Smooth muscle cell (in vitro differentiated cells): Measurements from ENCODE around the gene PHACTR1. TPM values are rescaled to one million over a fixed set of nuclear protein-coding genes. Genes with fewer than 3 reads are reported as not detected.

Experiments
- DNase-seq: peaks from one replicate; lab custom pipeline; 2025; ENCODE audit not compliant: unreplicated experiment; lab: John Stamatoyannopoulos, UW
- H2AFZ ChIP-seq: fragments of 200-600 bp; sonication (generic); 2 replicates; pipeline ENCODE4 v1.6.0; 2016; ENCODE audit warnings: antibody characterized with exemption, low read depth, mild to moderate bottlenecking
- H3F3A ChIP-seq: fragments of 200-600 bp; sonication (generic); 2 replicates; pipeline ENCODE4 v1.6.0; 2017; ENCODE audit warnings: antibody characterized with exemption, low read depth
- H3K27ac ChIP-seq: fragments of 200-600 bp; sonication (generic); 2 replicates; pipeline ENCODE4 v1.5.1; 2016; ENCODE audit warnings: low read depth, mild to moderate bottlenecking
- H3K27me3 ChIP-seq: fragments of 200-600 bp; sonication (generic); 2 replicates; pipeline ENCODE4 v1.6.1; 2016; ENCODE audit warnings: low read depth, mild to moderate bottlenecking
- H3K36me3 ChIP-seq: fragments of 200-600 bp; sonication (generic); 2 replicates; pipeline ENCODE4 v1.5.1; 2016; ENCODE audit warnings: low read depth
- H3K4me1 ChIP-seq: fragments of 200-600 bp; sonication (generic); 2 replicates; pipeline ENCODE4 v1.5.1; 2016; ENCODE audit warnings: low read depth
- H3K4me2 ChIP-seq: fragments of 200-600 bp; sonication (generic); 2 replicates; pipeline ENCODE4 v1.6.0; 2016; ENCODE audit warnings: mild to moderate bottlenecking
- H3K4me3 ChIP-seq: fragments of 200-600 bp; sonication (generic); 2 replicates; pipeline ENCODE4 v1.5.1; 2016; ENCODE audit warnings: mild to moderate bottlenecking
- H3K79me2 ChIP-seq: fragments of 200-600 bp; sonication (generic); 2 replicates; pipeline ENCODE4 v1.6.0; 2016; ENCODE audit warnings: low read depth, mild to moderate bottlenecking
- H3K9ac ChIP-seq: fragments of 200-600 bp; sonication (generic); 2 replicates; pipeline ENCODE4 v1.6.0; 2016; ENCODE audit warnings: low read depth
- H3K9me3 ChIP-seq: fragments of 200-600 bp; sonication (generic); replicated peaks from 2 replicates; pipeline ENCODE4 v1.5.1; 2016; ENCODE audit warnings: low read depth
- H4K20me1 ChIP-seq: fragments of 200-600 bp; sonication (generic); 2 replicates; pipeline ENCODE4 v1.6.0; 2016; ENCODE audit warnings: low read depth
- CTCF ChIP-seq: fragments of 200-600 bp; sonication (generic); IDR thresholded peaks from 2 replicates; pipeline ENCODE4 v1.5.1; 2017; ENCODE audit warnings: borderline replicate concordance, mild to moderate bottlenecking, antibody characterized with exemption; ENCODE audit not compliant: insufficient read depth, poor library complexity, severe bottlenecking
- WGBS: methylation state at CpG from one replicate; pipeline ENCODE4 v1.1.7; 2016; ENCODE audit warnings: low lambda C conversion rate; 5-methylcytosine and 5-hydroxymethylcytosine counted together
- polyA plus RNA-seq: library from polyadenylated mRNA; unstranded; fragments of >200 nt; fragmentation: Nextera tagmentation; extraction: Ambion mirVana; gene quantifications from 2 replicates; pipeline ENCODE4 v1.2.1, GENCODE V29; 2016
- total RNA-seq: library from RNA; depleted of rRNA; stranded (reverse); fragments of >200 nt; gene quantifications from 2 replicates; pipeline ENCODE4 v1.2.3, GENCODE V29; 2014

PHACTR1 gene
- total and polyA plus RNA-seq, 2 experiments from 2014 or later: 0.09 to 0.67 TPM

GRCh38 chr6:13027207-13027606 lies 310.6 kb downstream of the PHACTR1 start:
- Histone ChIP-seq H3K4me2 (no peak overlapping the region), H3K27me3 (peaks cover 38% of the 10 kb centered on the region), H4K20me1 (no peaks in the 10 kb centered on the region), H3K36me3 (no peaks in the 10 kb centered on the region), H3K4me1 (no peaks in the 10 kb centered on the region), H3K9me3 (no peaks in the 10 kb centered on the region), H2AFZ (no peak overlapping the region), H3F3A (no peaks in the 10 kb centered on the region), H3K27ac (no peak overlapping the region), H3K9ac (no peak overlapping the region), H3K4me3 (no peak overlapping the region), H3K79me2 (no peaks in the 10 kb centered on the region)
- 84% methylated on average over 2 of the region's 2 CpGs for WGBS
- TF ChIP-seq CTCF: no peak
- no peak for DNase-seq

- no peak overlapping the region for H3K4me3 ChIP-seq
- H3K9ac ChIP-seq: no peak overlapping the region
- no peak for DNase-seq
- H3K9me3 ChIP-seq: no peaks in the 10 kb centered on the region
- no peak for TF ChIP-seq CTCF
- peaks cover 38% of the 10 kb centered on the region for H3K27me3 ChIP-seq
- no peaks in the 10 kb centered on the region for H3K4me1 ChIP-seq
- H2AFZ ChIP-seq: no peak overlapping the region
- H3K79me2 ChIP-seq: no peaks in the 10 kb centered on the region
- no peaks in the 10 kb centered on the region for H3F3A ChIP-seq
- no peaks in the 10 kb centered on the region for H3K36me3 ChIP-seq
- no peak overlapping the region for H3K4me2 ChIP-seq
- no peak overlapping the region for H3K27ac ChIP-seq
- WGBS: 41% methylated on average over 3 of the region's 3 CpGs
- no peaks in the 10 kb centered on the region for H4K20me1 ChIP-seq
Observed at GRCh38 chr6:13030396-13030795, 313.8 kb downstream of the PHACTR1 start.

GRCh38 chr6:13032566-13032965 lies 316.0 kb downstream of the PHACTR1 start:
- Histone ChIP-seq H3K79me2 (no peaks in the 10 kb centered on the region), H3K4me3 (no peak overlapping the region), H3K9me3 (no peaks in the 10 kb centered on the region), H3K4me1 (no peaks in the 10 kb centered on the region), H3K27ac (no peak overlapping the region), H3K27me3 (peaks cover 21% of the 10 kb centered on the region), H3K9ac (no peak overlapping the region), H4K20me1 (no peaks in the 10 kb centered on the region), H3K4me2 (no peak overlapping the region), H3K36me3 (no peaks in the 10 kb centered on the region), H3F3A (no peaks in the 10 kb centered on the region), H2AFZ (no peak overlapping the region)
- TF ChIP-seq CTCF: no peak
- no peak for DNase-seq
- WGBS: 86% methylated on average over 6 of the region's 6 CpGs

GRCh38 chr6:13033145-13033544 lies 316.6 kb downstream of the PHACTR1 start:
- TF ChIP-seq CTCF: no peak
- 92% methylated on average over 1 of the region's 1 CpG for WGBS
- Histone ChIP-seq H3K9me3 (no peaks in the 10 kb centered on the region), H2AFZ (no peak overlapping the region), H3K4me2 (no peak overlapping the region), H3K79me2 (no peaks in the 10 kb centered on the region), H3K9ac (no peak overlapping the region), H4K20me1 (no peaks in the 10 kb centered on the region), H3K36me3 (no peaks in the 10 kb centered on the region), H3K4me1 (no peaks in the 10 kb centered on the region), H3K27ac (no peak overlapping the region), H3F3A (no peaks in the 10 kb centered on the region), H3K27me3 (peaks cover 18% of the 10 kb centered on the region), H3K4me3 (no peak overlapping the region)
- no peak for DNase-seq
